ENCODE results near the gene ADAM12.

DNA sequence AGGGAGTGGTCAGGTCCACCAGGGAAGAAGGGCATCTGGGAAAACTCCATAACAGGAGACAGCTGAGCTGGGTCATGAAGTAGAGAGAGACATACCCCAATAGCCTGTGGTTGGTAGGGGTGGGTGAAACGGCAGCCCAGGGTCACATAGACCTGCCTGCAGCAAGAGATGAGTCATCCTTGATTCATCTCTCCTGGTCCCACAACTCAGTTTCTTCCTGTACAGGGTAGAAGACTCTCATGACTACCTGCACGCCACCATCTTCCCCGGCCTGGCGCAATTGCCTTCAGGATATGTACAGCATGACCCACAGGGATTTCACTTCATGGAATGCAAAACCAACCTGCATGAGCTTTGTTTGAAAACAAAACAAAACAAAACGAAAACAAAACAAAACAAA is 45.1 kb upstream of the ADAM12 start:
- TF ChIP-seq POLR2A (IDR thresholded peaks at IDR 0.05; ENCODE audit: low read depth, low read length), result no peak
- TF ChIP-seq POLR2AphosphoS5 (IDR thresholded peaks at IDR 0.05; ENCODE audit: low read depth, low read length), result no peak
- no peak for TF ChIP-seq TAF1 (IDR thresholded peaks at IDR 0.05; ENCODE audit: low read depth, low read length)
- TF ChIP-seq SPI1 (IDR thresholded peaks at IDR 0.05; ENCODE audit: low read depth, low read length), result no peak
- TF ChIP-seq POU2F2 (IDR thresholded peaks at IDR 0.05; ENCODE audit: low read depth, low read length), result no peak

Measured in GM12891 (cell line).